Bone marrow (tissue), 2 donors: Measurements from ENCODE around the gene SFXN2.
"Not testable (repeated sequence)": the region's sequence is repeated elsewhere in the genome, so short reads cannot be mapped to it uniquely, and the experiment has no call there.

Experiments
- DNase-seq, 2 donors: peaks; one replicate each; lab custom pipeline; 2025; lab: John Stamatoyannopoulos, UW

SFXN2 gene

GRCh38 chr10:102753718-102754117, 39.3 kb downstream of the SFXN2 start:
- DNase-seq, result no peak

GRCh38 chr10:102757323-102757722, 42.9 kb downstream of the SFXN2 start:
- DNase-seq, result no peak

- DNase-seq, result no peak
Measured at GRCh38 chr10:102758240-102758932, 44.0 kb downstream of the SFXN2 start.

GRCh38 chr10:102758933-102759262, 44.5 kb downstream of the SFXN2 start:
- not testable (repeated sequence) for DNase-seq

GRCh38 chr10:102759497-102760210, 45.2 kb downstream of the SFXN2 start:
- DNase-seq, result no peak

- no peak for DNase-seq
Measured at GRCh38 chr10:102761981-102762380, 47.5 kb downstream of the SFXN2 start.

- no peak for DNase-seq
Measured at GRCh38 chr10:102762401-102763015, 48.1 kb downstream of the SFXN2 start.

GRCh38 chr10:102763037-102763607, 48.7 kb downstream of the SFXN2 start:
- DNase-seq, result no peak

GRCh38 chr10:102764470-102765161, 50.2 kb downstream of the SFXN2 start:
- DNase-seq, result no peak

- no peak for DNase-seq
Measured at GRCh38 chr10:102765336-102765735, 50.9 kb downstream of the SFXN2 start.

GRCh38 chr10:102767428-102768160, 53.2 kb downstream of the SFXN2 start:
- DNase-seq, result no peak

- no peak for DNase-seq
Measured at GRCh38 chr10:102769375-102770107, 55.1 kb downstream of the SFXN2 start.

- DNase-seq, result no peak
Measured at GRCh38 chr10:102770108-102770482, 55.7 kb downstream of the SFXN2 start.

GRCh38 chr10:102770792-102771191, 56.4 kb downstream of the SFXN2 start:
- DNase-seq, result no peak

GRCh38 chr10:102773320-102773719, 58.9 kb downstream of the SFXN2 start:
- no peak for DNase-seq

- no peak for DNase-seq
Measured at GRCh38 chr10:102773986-102774385, 59.5 kb downstream of the SFXN2 start.

- no peak for DNase-seq
Measured at GRCh38 chr10:102775201-102775934, 60.9 kb downstream of the SFXN2 start.

- DNase-seq, result peak in 1 of 2 donors; percentile 85
Measured at GRCh38 chr10:102775935-102776669, 61.7 kb downstream of the SFXN2 start.

GRCh38 chr10:102776779-102777456, 62.5 kb downstream of the SFXN2 start:
- no peak for DNase-seq
